Mesothelial cell of epicardium (in vitro differentiated cells): ENCODE data around the gene CBFA2T2. TPM values are rescaled to one million over a fixed set of nuclear protein-coding genes. Genes with fewer than 3 reads are reported as not detected.

Source experiments
- DNase-seq, 2 experiments: peaks; one replicate each; pipeline ENCODE4 v3.0.0; 2021; ENCODE audit warnings: low spot score in 2 of 2; ENCODE audit not compliant: unreplicated experiment in 2 of 2
- H3K27ac Mint-ChIP-seq: 2 replicates; pipeline ENCODE4 v1.8.0; 2021; ENCODE audit warnings: mixed read lengths
- H3K27me3 Mint-ChIP-seq: 2 replicates; pipeline ENCODE4 v1.8.0; 2021; ENCODE audit warnings: low read depth, mixed read lengths
- H3K36me3 Mint-ChIP-seq: 2 replicates; pipeline ENCODE4 v1.8.0; 2021; ENCODE audit warnings: mixed read lengths
- H3K4me1 Mint-ChIP-seq: 2 replicates; pipeline ENCODE4 v1.8.0; 2021; ENCODE audit warnings: mixed read lengths
- H3K4me3 Mint-ChIP-seq: 2 replicates; pipeline ENCODE4 v1.8.0; 2021; ENCODE audit warnings: mild to moderate bottlenecking, moderate library complexity, mixed read lengths
- H3K9me3 Mint-ChIP-seq: 2 replicates; pipeline ENCODE4 v1.8.0; 2021; ENCODE audit warnings: mixed read lengths
- total RNA-seq: library from RNA; stranded (reverse); gene quantifications from 3 replicates; pipeline ENCODE4 v1.2.1, GENCODE V29; 2021
- TF ChIP-seq, protein P1 (sequence below): fragments of 200-600 bp; sonication (generic); IDR thresholded peaks from one replicate; pipeline ENCODE4 v1.5.0; 2021; ENCODE audit warnings: antibody characterized with exemption; ENCODE audit not compliant: unreplicated experiment

CBFA2T2 gene
- total RNA-seq, 1 donor from 2014 or later = 47.2 TPM

DNA sequence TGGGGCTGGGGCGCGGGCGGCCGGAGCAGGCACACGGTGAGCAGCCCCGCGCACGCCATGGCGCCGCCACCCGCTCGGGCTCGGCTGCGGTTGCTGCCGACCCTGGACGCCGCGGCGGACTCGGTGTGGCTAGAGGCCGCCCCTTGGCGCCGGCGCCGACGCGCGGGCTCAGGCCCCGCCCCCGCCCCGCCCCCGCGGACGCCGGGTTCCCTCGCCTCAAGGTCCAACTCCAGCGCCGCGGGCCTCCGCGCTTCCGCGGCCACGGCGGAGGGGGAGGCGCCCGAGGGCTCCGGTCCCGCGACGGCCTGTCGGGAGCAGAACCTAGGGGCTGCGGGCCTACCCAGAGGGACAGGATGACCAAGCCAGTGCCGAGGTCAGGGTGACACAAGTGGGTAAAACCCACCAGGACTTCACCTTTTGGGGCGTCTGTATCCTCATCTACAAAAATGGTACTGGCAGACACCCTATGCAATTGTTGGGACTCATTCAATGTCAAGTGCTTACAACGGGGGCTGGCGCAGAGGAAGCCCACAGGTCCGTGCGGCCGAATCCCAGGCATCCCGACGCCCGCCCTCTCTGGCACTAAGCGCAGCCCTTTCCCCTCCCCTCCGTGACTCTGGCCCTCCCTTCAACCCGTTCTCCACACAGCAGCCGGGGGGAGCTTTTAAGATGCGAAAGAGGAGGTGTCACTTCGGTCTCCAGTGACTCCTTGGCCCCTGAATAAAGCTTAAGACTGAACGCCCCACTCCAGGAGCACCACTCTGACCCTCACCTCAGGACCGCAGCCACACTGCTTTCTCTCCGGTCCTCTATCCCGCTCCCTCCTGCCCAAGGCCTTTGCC, 184.6 kb downstream of the CBFA2T2 start, which contains the start of gene NECAB3:
Gene NECAB3, minus strand, starts transcription at position 135 of the 842 bp plus-strand sequence. Its CDS starts 76 bp downstream, at position 59.
- peak within 1 kb of the TSS; percentile 79 for H3K4me3 Mint-ChIP-seq
- peaks cover 35% of the 10 kb centered on the region for H3K4me1 Mint-ChIP-seq
- no peaks in the 10 kb centered on the region for H3K27me3 Mint-ChIP-seq
- DNase-seq = peak; percentile 73 to 85
- no peaks in the 10 kb centered on the region for H3K9me3 Mint-ChIP-seq
- peak within 1 kb of the TSS; percentile 82 for H3K27ac Mint-ChIP-seq
- peaks cover 12% of the 10 kb centered on the region for H3K36me3 Mint-ChIP-seq
- TF ChIP-seq, protein P1, sequence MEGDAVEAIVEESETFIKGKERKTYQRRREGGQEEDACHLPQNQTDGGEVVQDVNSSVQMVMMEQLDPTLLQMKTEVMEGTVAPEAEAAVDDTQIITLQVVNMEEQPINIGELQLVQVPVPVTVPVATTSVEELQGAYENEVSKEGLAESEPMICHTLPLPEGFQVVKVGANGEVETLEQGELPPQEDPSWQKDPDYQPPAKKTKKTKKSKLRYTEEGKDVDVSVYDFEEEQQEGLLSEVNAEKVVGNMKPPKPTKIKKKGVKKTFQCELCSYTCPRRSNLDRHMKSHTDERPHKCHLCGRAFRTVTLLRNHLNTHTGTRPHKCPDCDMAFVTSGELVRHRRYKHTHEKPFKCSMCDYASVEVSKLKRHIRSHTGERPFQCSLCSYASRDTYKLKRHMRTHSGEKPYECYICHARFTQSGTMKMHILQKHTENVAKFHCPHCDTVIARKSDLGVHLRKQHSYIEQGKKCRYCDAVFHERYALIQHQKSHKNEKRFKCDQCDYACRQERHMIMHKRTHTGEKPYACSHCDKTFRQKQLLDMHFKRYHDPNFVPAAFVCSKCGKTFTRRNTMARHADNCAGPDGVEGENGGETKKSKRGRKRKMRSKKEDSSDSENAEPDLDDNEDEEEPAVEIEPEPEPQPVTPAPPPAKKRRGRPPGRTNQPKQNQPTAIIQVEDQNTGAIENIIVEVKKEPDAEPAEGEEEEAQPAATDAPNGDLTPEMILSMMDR = no peak

DNA sequence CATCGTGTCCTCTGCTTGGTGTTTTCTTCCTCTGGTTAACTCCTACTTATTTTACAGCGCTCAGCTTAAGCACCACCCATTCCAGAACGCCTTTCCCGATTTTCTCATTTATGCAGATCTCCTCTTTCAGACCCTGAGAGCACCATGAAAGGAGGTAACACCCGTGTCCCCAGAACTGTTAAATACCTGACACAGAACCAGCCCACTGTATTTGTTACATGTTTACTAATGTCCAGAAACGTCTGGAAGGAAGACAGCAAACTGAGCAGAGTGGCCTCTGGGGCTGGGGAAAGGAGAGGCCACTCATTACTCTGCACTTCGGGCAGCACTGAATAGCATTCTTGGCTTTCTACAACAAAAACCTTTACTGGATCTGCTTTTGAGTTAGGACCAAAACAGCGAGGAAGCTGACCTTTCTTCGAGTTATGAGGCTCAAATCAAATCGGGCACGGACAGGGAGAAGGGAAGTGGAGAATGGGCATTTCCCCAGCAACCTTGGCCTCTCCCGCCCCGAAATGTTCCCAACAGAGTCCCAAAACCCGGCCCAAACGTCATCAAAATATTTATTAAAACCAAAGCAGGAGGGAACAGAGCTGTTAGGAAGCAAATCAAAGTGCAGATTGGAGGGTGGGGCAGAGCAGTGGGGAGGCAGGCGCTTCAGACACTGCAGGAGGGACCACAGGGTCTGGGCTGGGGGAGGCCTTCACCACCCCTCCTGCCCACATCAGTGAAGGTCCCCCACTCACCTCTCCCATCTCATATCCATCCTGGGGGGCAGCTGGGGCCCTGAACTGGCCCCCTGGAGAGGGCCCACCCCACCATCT, 185.5 kb downstream of the CBFA2T2 start:
- H3K9me3 Mint-ChIP-seq = no peaks in the 10 kb centered on the region
- DNase-seq = no peak
- H3K27me3 Mint-ChIP-seq = no peaks in the 10 kb centered on the region
- H3K4me3 Mint-ChIP-seq = peak overlapping the region; percentile 66
- H3K27ac Mint-ChIP-seq = peak overlapping the region; percentile 82
- H3K4me1 Mint-ChIP-seq = peaks cover 35% of the 10 kb centered on the region
- TF ChIP-seq, protein P1 = no peak
- H3K36me3 Mint-ChIP-seq = peaks cover 9% of the 10 kb centered on the region

DNA sequence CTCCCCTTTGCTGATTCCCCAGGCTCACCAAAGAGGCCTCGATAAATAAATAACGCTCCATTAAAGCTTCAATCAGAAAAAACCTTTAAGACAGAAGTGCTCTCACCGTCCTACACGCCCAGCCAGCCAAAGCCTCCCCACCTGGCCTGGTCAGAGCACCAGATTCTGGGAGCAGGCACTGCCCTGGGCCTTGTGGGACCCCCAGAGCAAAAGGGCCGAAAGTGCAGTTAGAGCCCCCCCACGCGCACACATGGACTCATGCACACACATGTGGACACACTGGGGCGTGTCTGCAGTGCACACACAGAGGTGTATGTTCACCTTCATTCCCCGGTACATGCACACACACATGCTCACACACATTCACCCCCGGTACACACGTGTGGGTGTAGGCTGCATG, 186.2 kb downstream of the CBFA2T2 start:
- H3K4me1 Mint-ChIP-seq = peaks cover 35% of the 10 kb centered on the region
- peaks cover 7% of the 10 kb centered on the region for H3K36me3 Mint-ChIP-seq
- TF ChIP-seq, protein P1 = no peak
- H3K9me3 Mint-ChIP-seq = no peaks in the 10 kb centered on the region
- no peaks in the 10 kb centered on the region for H3K27me3 Mint-ChIP-seq
- peak overlapping the region; percentile 79 for H3K27ac Mint-ChIP-seq
- no peak for DNase-seq
- H3K4me3 Mint-ChIP-seq = peak overlapping the region; percentile 34

DNA sequence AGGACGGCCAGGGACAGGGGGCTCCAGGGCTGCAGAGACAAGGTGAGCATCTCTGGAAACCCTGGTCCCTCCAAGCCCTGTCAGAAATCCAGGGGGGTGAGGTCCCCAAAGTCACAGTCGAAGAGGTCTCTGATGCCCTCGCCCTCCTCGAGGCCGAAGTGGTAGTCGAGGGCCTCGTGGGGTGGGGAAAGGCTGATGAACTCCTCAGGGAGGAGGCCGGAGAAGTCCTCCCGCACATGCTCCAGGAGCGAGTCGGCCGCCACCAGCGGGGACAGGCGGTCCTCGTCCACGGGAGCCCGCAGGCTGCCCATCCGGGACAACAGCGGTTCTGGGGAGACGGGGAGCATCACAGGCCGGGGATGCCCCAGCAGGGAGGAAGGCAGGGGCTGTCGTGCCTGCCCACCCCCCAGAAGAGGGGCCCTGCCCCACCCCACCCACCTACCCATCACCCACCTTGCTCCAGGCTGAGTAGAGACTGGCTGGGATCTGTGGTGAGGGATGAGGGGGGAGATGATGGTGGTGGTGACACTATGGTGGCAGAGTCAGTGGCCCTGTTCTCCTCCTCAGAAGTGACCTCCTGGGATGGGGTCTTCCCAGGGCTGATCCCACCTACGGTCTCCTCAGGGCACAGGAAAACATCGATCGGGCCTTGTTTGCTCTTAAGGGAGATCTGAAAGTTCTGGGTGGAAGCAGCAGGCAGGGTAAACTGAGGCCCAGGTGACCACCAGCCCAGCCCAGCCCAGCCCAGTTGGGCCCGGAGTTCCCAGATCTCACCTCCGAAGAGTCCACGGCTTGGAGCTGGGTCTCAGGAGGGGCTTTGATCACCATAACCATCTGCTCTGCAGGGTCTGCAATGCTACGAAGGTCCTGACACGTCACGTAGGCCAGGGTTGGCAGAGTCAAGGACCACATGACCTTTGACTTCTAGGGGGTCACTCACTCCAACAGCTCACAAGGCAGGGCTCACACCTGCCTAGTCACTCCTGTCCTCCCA, 187.1 kb downstream of the CBFA2T2 start:
- Mint-ChIP-seq H3K4me1 (peaks cover 34% of the 10 kb centered on the region), H3K27ac (no peak overlapping the region), H3K4me3 (no peak overlapping the region), H3K36me3 (peaks cover 4% of the 10 kb centered on the region), H3K27me3 (no peaks in the 10 kb centered on the region), H3K9me3 (no peaks in the 10 kb centered on the region)
- no peak for DNase-seq
- TF ChIP-seq, protein P1 = no peak
